ENCODE results near the gene MANEA.

MANEA gene

GRCh38 chr6:95547043-95547442, 30.3 kb upstream of the MANEA start (continued):
- TF ChIP-seq ZNF843 (tag by site-specific recombination; IDR thresholded peaks at IDR 0.05): no peak

DNA sequence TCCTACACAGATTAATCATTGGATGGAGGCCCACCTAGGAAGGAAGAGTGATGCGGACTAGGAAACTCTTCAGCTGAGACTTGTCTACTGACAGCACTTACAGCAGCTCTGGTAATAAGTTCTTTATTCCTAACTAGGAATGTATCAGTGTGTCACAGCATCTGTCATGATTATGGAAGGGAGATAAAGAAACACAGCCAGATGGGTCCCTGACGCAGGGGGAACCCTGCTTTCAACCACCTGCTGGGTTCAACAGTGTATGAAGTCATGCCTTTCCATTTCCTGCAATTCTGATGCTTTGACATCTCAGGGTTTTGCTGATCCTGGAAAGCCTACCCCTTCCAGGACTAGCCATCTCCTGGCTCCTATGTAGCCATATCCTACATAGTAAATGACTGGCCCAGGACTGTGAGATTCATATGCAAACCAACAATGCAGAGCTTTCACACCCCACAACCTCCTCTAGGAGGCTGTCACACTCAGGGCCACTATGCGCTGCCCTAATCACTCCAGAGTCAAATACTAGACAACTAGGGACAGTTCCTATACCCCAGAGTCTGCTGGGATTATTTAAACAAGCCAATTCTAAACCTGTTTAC, 29.0 kb upstream of the MANEA start:
- POLR2A ChIA-PET: no interaction called here
- no peaks in the 10 kb centered on the region for H3K4me1 ChIP-seq (ENCODE audit: control insufficient read depth, insufficient read depth, low read length)
- no peaks in the 10 kb centered on the region for H3K36me3 ChIP-seq (ENCODE audit: control insufficient read depth in 2 of 2, insufficient read depth in 1 of 2, low read length in 2 of 2)
- H3K4me3 ChIP-seq (ENCODE audit: low read depth, low read length): no peak overlapping the region
- TF ChIP-seq ZNF529 (tag by site-specific recombination; IDR thresholded peaks at IDR 0.05; ENCODE audit: insufficient replicate concordance) (no peak), HOXA7 (CRISPR knock-in tag; IDR thresholded peaks at IDR 0.05; ENCODE audit: borderline replicate concordance) (no peak), ATF2 (tag by site-specific recombination; IDR thresholded peaks at IDR 0.05; ENCODE audit: low read depth) (no peak), ZNF670 (tag by site-specific recombination; IDR thresholded peaks at IDR 0.05; ENCODE audit: low read depth) (no peak), KLF9 (tag by site-specific recombination; IDR thresholded peaks at IDR 0.05; ENCODE audit: low read depth) (no peak), ZNF274 (IDR thresholded peaks at IDR 0.05; ENCODE audit: low read length) (no peak), ZNF274 (tag by site-specific recombination; IDR thresholded peaks at IDR 0.05; ENCODE audit: borderline replicate concordance) (no peak), ZNF280C (tag by site-specific recombination; IDR thresholded peaks at IDR 0.05) (no peak), ZNF366 (tag by site-specific recombination; conservative IDR thresholded peaks at IDR 0.05) (no peak), PATZ1 (tag by site-specific recombination; IDR thresholded peaks at IDR 0.05) (no peak), ZSCAN5A (tag by site-specific recombination; IDR thresholded peaks at IDR 0.05) (no peak), ZNF362 (tag by site-specific recombination; IDR thresholded peaks at IDR 0.05) (no peak), ZNF548 (tag by site-specific recombination; IDR thresholded peaks at IDR 0.05) (no peak), ZNF621 (tag by site-specific recombination; IDR thresholded peaks at IDR 0.05) (no peak), ZSCAN16 (tag by site-specific recombination; IDR thresholded peaks at IDR 0.05) (no peak), ZNF544 (tag by site-specific recombination; IDR thresholded peaks at IDR 0.05) (no peak)
- CTCF ChIA-PET: interaction anchor here (0.7 kb wide), 1 partner anchor 182 kb away, joined by 3 read pairs; no protein-coding TSS in a partner anchor
- H3K27ac ChIP-seq (ENCODE audit: extremely low read depth, low read depth, low read length): no peak overlapping the region
- no peaks in the 10 kb centered on the region for H3K9me3 ChIP-seq (ENCODE audit: control insufficient read depth, insufficient read depth, low read depth, low read length)

Data from HEK293 (cell line).